ENCODE results near the gene SLC16A3.

Gene SLC16A3

GRCh38 chr17:82287013-82287867 is 58.4 kb downstream of the SLC16A3 start:
- DNase-seq (ENCODE audit: low read depth, low spot score) = no peak

- DNase-seq (ENCODE audit: low read depth, low spot score) = peak; percentile 92
Observed at GRCh38 chr17:82287868-82288801, 59.3 kb downstream of the SLC16A3 start.

All from brain pericyte (primary cell).